Osteoblast (primary cell): ENCODE results near the gene MAP4K4. TPM values are rescaled to one million over a fixed set of nuclear protein-coding genes. Genes with fewer than 3 reads are reported as not detected.

Source experiments
- DNase-seq: peaks from one replicate; pipeline ENCODE4 v3.0.0; 2011; ENCODE audit warnings: low spot score, mixed read lengths; ENCODE audit not compliant: insufficient read length; ENCODE audit errors: missing footprints
- H2AFZ ChIP-seq: 2 replicates; pipeline ENCODE4 v1.6.0; 2011; ENCODE audit warnings: mild to moderate bottlenecking, low read length
- H3K27ac ChIP-seq: 2 replicates; pipeline ENCODE4 v1.5.1; 2011; ENCODE audit warnings: mild to moderate bottlenecking, low read depth, low read length, moderate library complexity
- H3K27me3 ChIP-seq: 2 replicates; pipeline ENCODE4 v1.6.0; 2012; ENCODE audit warnings: mild to moderate bottlenecking, control low read depth, inconsistent platforms, low read length, moderate library complexity; ENCODE audit not compliant: insufficient read depth
- H3K36me3 ChIP-seq: 2 replicates; pipeline ENCODE4 v1.5.1; 2011; ENCODE audit warnings: mild to moderate bottlenecking, low read length, control low read depth, moderate library complexity; ENCODE audit not compliant: insufficient read depth
- H3K4me1 ChIP-seq: 2 replicates; pipeline ENCODE4 v1.5.1; 2011; ENCODE audit warnings: mild to moderate bottlenecking, low read length, control low read depth, moderate library complexity; ENCODE audit not compliant: insufficient read depth
- H3K4me2 ChIP-seq: 2 replicates; pipeline ENCODE4 v1.6.0; 2011; ENCODE audit warnings: mild to moderate bottlenecking, low read length; ENCODE audit not compliant: insufficient read depth
- H3K4me3 ChIP-seq: fragments of 200-600 bp; sonication (generic); 3 replicates; pipeline ENCODE4 v1.5.1; 2012; ENCODE audit warnings: mild to moderate bottlenecking, low read length, inconsistent platforms; ENCODE audit not compliant: insufficient read depth
- H3K79me2 ChIP-seq: 2 replicates; pipeline ENCODE4 v1.6.0; 2012; ENCODE audit warnings: mild to moderate bottlenecking, low read length, control low read depth, inconsistent platforms; ENCODE audit not compliant: insufficient read depth
- H3K9me3 ChIP-seq: 2 replicates; pipeline ENCODE4 v1.5.1; 2011; ENCODE audit warnings: low read depth, low read length, control low read depth
- H4K20me1 ChIP-seq: 2 replicates; pipeline ENCODE4 v1.6.0; 2012; ENCODE audit warnings: mild to moderate bottlenecking, low read length, control low read depth; ENCODE audit not compliant: insufficient read depth
- CTCF ChIP-seq: IDR thresholded peaks from 2 replicates; pipeline ENCODE4 v1.5.1; 2011; ENCODE audit warnings: mild to moderate bottlenecking, low read depth, low read length, moderate library complexity; ENCODE audit errors: extremely low read depth
- total RNA-seq: library from RNA; depleted of rRNA; stranded (reverse); fragments of >200 nt; gene quantifications from 2 replicates; pipeline ENCODE4 v1.2.3, GENCODE V29; 2012

MAP4K4 gene
- total RNA-seq, 1 donor = 231 TPM

GRCh38 chr2:101814752-101815151, 117.2 kb downstream of the MAP4K4 start:
- TF ChIP-seq CTCF = no peak
- Histone ChIP-seq H3K36me3 (no peaks in the 10 kb centered on the region), H3K4me1 (peaks cover 44% of the 10 kb centered on the region), H3K27ac (no peak overlapping the region), H3K27me3 (no peaks in the 10 kb centered on the region), H3K9me3 (no peaks in the 10 kb centered on the region), H3K79me2 (peaks cover 100% of the 10 kb centered on the region), H3K4me3 (no peak overlapping the region), H2AFZ (no peak overlapping the region), H4K20me1 (peaks cover 62% of the 10 kb centered on the region), H3K4me2 (no peak overlapping the region)
- no peak for DNase-seq

- H4K20me1 ChIP-seq = peaks cover 60% of the 10 kb centered on the region
- no peaks in the 10 kb centered on the region for H3K36me3 ChIP-seq
- DNase-seq = no peak
- no peaks in the 10 kb centered on the region for H3K27me3 ChIP-seq
- no peak overlapping the region for H2AFZ ChIP-seq
- H3K9me3 ChIP-seq = no peaks in the 10 kb centered on the region
- peaks cover 100% of the 10 kb centered on the region for H3K79me2 ChIP-seq
- peaks cover 48% of the 10 kb centered on the region for H3K4me1 ChIP-seq
- H3K4me2 ChIP-seq = no peak overlapping the region
- no peak for TF ChIP-seq CTCF
- no peak overlapping the region for H3K27ac ChIP-seq
- no peak overlapping the region for H3K4me3 ChIP-seq
Observed at GRCh38 chr2:101815154-101815553, 117.6 kb downstream of the MAP4K4 start.

- peak; percentile 53 for DNase-seq
- peaks cover 61% of the 10 kb centered on the region for H4K20me1 ChIP-seq
- H3K36me3 ChIP-seq = no peaks in the 10 kb centered on the region
- peaks cover 55% of the 10 kb centered on the region for H3K4me1 ChIP-seq
- H3K4me2 ChIP-seq = peak overlapping the region; percentile 31
- no peak overlapping the region for H3K4me3 ChIP-seq
- H3K27ac ChIP-seq = peak overlapping the region; percentile 21
- no peak for TF ChIP-seq CTCF
- no peak overlapping the region for H2AFZ ChIP-seq
- H3K9me3 ChIP-seq = no peaks in the 10 kb centered on the region
- peaks cover 100% of the 10 kb centered on the region for H3K79me2 ChIP-seq
- H3K27me3 ChIP-seq = no peaks in the 10 kb centered on the region
Observed at GRCh38 chr2:101815739-101816391, 118.4 kb downstream of the MAP4K4 start.

- no peaks in the 10 kb centered on the region for H3K9me3 ChIP-seq
- no peaks in the 10 kb centered on the region for H3K27me3 ChIP-seq
- H3K4me3 ChIP-seq = no peak overlapping the region
- peaks cover 62% of the 10 kb centered on the region for H4K20me1 ChIP-seq
- peaks cover 57% of the 10 kb centered on the region for H3K4me1 ChIP-seq
- no peaks in the 10 kb centered on the region for H3K36me3 ChIP-seq
- peaks cover 99% of the 10 kb centered on the region for H3K79me2 ChIP-seq
- peak overlapping the region; percentile 21 for H3K27ac ChIP-seq
- DNase-seq = no peak
- no peak for TF ChIP-seq CTCF
- no peak overlapping the region for H3K4me2 ChIP-seq
- H2AFZ ChIP-seq = no peak overlapping the region
Observed at GRCh38 chr2:101816598-101816997, 119.1 kb downstream of the MAP4K4 start.
